ENCODE measurements around the gene NDFIP2. TPM values are rescaled to one million over a fixed set of nuclear protein-coding genes. Genes with fewer than 3 reads are reported as not detected.

Gene NDFIP2
- total and polyA plus RNA-seq, 7 donors, result 14.7 to 48.2 (median 28.3) TPM

DNA sequence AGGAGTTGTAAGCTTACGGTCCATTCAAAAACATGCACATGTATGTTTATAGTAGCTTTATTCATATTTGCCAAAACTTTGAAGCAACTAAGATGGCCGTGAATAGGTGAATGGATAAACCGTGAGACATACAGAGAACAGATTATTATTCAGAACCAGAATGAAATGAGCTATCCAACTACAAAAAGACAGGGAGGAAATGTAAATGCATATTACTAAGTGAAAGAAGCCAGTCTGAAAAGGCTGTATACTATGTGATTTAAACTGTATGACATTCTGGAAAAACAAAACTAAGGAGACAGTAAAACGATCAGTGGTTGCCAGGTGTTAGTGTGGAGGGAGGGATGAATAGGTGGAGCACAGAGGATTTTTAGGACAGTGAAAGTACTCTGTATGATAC, 19.9 kb downstream of the NDFIP2 start:
- H3K4me1 ChIP-seq, result peaks cover 13% of the 10 kb centered on the region
- 94 to 97% (median 95%) methylated on average over 4 of the region's 4 CpGs for WGBS, 3 donors
- H3K36me3 ChIP-seq (ENCODE audit: insufficient read depth in 1 of 2, low read depth in 1 of 2), result no peaks in the 10 kb centered on the region
- H3K9me3 ChIP-seq, result no peaks in the 10 kb centered on the region
- intact Hi-C loops (cut with DNase I), result no loop called here
- H3K27ac ChIP-seq, result no peak overlapping the region
- H3K27me3 ChIP-seq (ENCODE audit: insufficient read depth in 3 of 3, low read length in 2 of 3), result no peaks in the 10 kb centered on the region
- H3K4me3 ChIP-seq, result no peak overlapping the region
- TF ChIP-seq, protein P1, sequence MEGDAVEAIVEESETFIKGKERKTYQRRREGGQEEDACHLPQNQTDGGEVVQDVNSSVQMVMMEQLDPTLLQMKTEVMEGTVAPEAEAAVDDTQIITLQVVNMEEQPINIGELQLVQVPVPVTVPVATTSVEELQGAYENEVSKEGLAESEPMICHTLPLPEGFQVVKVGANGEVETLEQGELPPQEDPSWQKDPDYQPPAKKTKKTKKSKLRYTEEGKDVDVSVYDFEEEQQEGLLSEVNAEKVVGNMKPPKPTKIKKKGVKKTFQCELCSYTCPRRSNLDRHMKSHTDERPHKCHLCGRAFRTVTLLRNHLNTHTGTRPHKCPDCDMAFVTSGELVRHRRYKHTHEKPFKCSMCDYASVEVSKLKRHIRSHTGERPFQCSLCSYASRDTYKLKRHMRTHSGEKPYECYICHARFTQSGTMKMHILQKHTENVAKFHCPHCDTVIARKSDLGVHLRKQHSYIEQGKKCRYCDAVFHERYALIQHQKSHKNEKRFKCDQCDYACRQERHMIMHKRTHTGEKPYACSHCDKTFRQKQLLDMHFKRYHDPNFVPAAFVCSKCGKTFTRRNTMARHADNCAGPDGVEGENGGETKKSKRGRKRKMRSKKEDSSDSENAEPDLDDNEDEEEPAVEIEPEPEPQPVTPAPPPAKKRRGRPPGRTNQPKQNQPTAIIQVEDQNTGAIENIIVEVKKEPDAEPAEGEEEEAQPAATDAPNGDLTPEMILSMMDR (IDR thresholded peaks at IDR 0.05), result no peak
- no peak for DNase-seq
- no peak for ATAC-seq

DNA sequence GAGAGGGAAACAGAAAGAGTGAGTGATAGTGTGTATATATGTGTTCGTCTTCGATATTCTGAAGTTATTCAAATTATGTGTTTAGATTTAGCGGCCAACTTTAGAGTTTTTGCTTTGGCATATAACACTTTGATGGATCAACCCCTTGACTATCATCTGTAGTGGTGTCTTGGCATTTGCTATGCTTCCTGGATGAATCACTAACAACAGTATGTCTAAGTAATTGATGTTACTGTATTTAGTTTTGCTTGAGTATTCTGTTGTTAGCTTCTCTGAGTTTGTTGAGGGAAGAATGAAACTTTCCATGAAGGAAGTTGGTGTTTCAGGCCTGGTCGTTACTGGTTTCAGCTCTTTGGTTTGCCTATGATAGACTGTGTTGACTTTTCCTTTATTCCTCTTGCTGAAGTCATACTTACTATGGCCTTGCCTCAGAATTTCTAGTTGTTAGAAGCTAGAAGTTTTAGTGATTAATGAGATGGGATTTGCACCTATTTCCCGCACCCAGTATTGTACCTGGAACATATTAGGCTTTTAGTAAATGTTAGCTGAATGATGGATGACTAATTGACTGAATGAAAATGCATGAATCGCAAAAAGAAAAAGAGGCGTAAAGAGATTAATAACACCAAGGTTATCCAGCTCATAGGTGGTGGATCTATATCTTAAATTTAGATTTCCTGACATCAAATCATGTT, 20.7 kb downstream of the NDFIP2 start:
- Histone ChIP-seq H3K4me3 (no peak overlapping the region), H3K27ac (no peak overlapping the region), H3K27me3 (ENCODE audit: insufficient read depth in 3 of 3, low read length in 2 of 3) (no peaks in the 10 kb centered on the region), H3K4me1 (peaks cover 13% of the 10 kb centered on the region), H3K9me3 (no peaks in the 10 kb centered on the region), H3K36me3 (ENCODE audit: insufficient read depth in 1 of 2, low read depth in 1 of 2) (no peaks in the 10 kb centered on the region)
- 92 to 96% (median 94%) methylated on average over 7 of the region's 7 CpGs for WGBS, 3 donors
- TF ChIP-seq, protein P1 (IDR thresholded peaks at IDR 0.05), result no peak
- ATAC-seq, result no peak
- intact Hi-C loops (cut with DNase I), result no loop called here
- no peak for DNase-seq

DNA sequence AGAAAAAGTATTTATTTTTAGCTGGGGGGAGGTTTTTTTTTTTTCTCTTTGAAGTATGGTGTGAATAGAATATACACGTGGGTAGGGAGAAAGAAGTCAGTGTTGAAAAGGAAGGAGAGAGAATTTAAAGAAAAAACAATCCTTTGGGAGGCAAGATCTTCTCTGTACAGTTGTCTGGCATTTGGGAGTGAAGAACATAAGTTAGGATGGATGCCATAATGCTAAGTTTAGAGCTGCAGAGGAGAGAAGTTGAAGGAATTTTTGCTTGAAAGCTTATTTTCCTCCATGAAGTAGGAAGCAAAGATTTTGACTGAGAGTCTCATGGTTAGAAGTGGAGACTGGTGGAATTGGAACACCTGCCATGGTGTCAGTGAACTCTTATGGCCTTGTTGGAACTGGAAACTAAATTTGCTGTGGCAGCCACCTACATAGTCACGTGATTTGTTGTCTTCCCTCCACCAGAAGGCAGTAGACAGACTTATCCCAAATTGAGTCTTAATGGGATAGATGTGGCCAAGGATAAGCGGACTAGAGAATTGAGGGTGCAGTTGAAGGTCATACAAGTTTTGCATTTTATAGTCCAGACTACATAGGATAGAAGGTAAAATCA, 22.0 kb downstream of the NDFIP2 start:
- no peak for ATAC-seq
- intact Hi-C loops (cut with DNase I), result no loop called here
- no peak for DNase-seq
- Histone ChIP-seq H3K4me3 (no peak overlapping the region), H3K27me3 (ENCODE audit: insufficient read depth in 3 of 3, low read length in 2 of 3) (no peaks in the 10 kb centered on the region), H3K9me3 (no peaks in the 10 kb centered on the region), H3K4me1 (peaks cover 13% of the 10 kb centered on the region), H3K36me3 (ENCODE audit: insufficient read depth in 1 of 2, low read depth in 1 of 2) (no peaks in the 10 kb centered on the region), H3K27ac (no peak overlapping the region)
- 64 to 74% (median 65%) methylated on average over 3 of the region's 3 CpGs for WGBS, 3 donors
- TF ChIP-seq, protein P1 (IDR thresholded peaks at IDR 0.05), result no peak

DNA sequence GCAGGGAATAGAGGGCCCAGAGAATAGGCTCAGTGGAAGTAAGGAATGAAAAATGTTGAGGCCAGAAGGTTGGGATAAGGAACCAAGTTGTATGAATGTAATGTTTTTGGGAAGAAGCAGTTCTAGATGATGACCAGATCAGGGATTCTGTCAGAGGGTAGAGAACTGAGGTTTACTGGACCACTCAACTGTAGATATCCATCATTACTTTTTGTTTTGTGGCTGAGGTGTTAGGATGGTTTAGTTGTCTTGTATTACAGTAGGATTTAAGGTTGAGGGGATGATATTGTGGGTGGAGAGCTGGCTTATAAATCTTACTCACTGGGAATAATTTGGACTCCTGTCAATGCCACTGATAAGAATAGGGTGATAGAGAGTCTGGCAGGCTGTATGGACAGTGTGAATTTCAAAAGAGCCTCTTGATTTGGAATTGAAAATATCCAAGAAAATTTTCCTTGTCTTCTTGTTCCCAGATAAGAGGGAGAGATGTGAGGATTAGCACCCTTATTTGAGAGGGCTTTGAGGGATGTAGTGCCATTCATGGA, 22.6 kb downstream of the NDFIP2 start:
- ATAC-seq, result no peak
- intact Hi-C loops (cut with DNase I), result no loop called here
- H3K4me1 ChIP-seq, result peaks cover 17% of the 10 kb centered on the region
- no peak for DNase-seq
- TF ChIP-seq, protein P1 (IDR thresholded peaks at IDR 0.05), result no peak
- H3K9me3 ChIP-seq, result no peaks in the 10 kb centered on the region
- H3K36me3 ChIP-seq (ENCODE audit: insufficient read depth in 1 of 2, low read depth in 1 of 2), result no peaks in the 10 kb centered on the region
- no peak overlapping the region for H3K4me3 ChIP-seq
- no peak overlapping the region for H3K27ac ChIP-seq
- H3K27me3 ChIP-seq (ENCODE audit: insufficient read depth in 3 of 3, low read length in 2 of 3), result no peaks in the 10 kb centered on the region

All from psoas muscle (tissue), 8 donors.